ENCODE results near the gene SLC35E4.

GRCh38 chr22:30596199-30596598 lies 39.4 kb upstream of the SLC35E4 start:
- TF ChIP-seq CTCF (IDR thresholded peaks at IDR 0.05) (no peak), POLR2A (IDR thresholded peaks at IDR 0.05) (no peak)
